Stimulated activated CD8-positive, alpha-beta memory T cell treated with anti-CD3 and anti-CD28 coated beads, Interleukin-15, amount 100 ng/mL, for 1 hour (primary cell): ENCODE results near the gene C5.

Experiments used
- DNase-seq: peaks from one replicate; pipeline ENCODE4 v3.0.0-alpha.2; 2020; ENCODE audit warnings: low read depth

Gene C5

DNA sequence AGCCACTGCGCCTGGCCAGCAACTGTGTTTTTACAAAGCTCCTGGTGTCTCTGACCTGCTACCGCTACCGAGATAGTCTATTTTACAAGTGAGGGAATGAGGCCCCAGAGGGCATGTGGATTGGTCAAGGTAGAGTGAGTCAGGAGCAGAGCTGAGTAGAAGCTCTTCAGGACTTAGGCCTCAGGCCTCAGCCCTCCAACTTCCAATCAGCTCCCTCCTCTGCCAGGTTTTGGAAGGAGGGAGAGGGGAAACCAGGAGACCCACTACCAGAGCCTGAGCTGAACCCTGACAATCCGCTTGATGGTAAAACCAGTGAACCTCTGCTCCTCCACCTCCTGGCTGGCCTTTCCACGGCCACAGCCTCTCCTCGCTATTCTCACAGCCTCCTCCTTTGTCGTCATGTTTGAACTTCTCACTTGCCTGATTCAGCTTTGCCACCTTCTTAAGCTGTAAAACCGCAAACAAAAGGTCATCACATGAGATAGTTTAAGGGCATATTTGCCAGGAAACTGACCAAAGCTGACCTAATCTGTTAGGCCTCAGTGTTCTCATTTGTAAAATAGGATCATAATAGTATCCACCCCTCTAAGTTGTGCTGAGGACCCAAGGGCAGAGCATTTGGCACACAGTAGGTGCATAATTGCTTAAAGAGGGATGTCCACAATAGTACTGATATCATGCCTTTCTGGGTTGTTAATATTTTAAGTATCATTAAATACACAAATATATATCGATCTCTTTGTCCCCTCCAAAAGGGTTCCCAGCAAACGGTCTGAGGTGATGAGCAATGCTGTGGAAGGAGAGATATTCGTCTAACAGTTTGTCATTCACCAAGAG lies 125.2 kb downstream of the C5 start:
- DNase-seq: no peak

DNA sequence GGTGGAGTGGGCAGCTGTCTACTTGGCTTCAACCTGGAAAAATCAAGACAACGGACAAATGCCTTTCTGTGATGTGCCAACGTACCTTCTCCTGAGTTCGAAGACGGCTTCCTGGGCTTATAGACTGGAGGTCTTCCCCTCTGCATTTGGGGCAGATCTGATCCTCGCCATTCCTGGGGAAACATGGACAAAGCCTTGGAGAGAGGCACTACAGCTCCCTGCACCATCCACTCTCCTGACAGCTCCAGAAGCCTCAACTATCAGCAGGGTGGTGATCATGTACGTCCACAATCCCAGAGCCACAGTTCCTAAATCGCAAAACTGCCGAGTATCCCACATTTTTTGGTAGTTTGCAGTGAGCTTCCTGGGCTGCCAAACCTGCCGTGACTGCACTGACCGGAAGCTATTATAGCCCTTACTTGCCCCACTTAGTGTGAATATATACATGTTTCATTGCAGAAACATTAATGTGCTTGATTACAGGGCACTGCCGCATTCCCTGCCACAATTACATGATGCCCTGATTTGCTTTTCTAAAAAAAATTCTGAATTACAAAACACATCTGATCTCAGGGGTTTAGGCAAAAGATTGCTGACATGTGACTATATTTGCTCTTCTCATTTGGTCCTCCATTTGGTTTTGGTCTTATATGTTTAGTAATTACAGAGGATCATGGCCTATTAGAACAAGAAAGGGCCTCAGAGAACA lies 126.3 kb downstream of the C5 start:
- DNase-seq: no peak

DNA sequence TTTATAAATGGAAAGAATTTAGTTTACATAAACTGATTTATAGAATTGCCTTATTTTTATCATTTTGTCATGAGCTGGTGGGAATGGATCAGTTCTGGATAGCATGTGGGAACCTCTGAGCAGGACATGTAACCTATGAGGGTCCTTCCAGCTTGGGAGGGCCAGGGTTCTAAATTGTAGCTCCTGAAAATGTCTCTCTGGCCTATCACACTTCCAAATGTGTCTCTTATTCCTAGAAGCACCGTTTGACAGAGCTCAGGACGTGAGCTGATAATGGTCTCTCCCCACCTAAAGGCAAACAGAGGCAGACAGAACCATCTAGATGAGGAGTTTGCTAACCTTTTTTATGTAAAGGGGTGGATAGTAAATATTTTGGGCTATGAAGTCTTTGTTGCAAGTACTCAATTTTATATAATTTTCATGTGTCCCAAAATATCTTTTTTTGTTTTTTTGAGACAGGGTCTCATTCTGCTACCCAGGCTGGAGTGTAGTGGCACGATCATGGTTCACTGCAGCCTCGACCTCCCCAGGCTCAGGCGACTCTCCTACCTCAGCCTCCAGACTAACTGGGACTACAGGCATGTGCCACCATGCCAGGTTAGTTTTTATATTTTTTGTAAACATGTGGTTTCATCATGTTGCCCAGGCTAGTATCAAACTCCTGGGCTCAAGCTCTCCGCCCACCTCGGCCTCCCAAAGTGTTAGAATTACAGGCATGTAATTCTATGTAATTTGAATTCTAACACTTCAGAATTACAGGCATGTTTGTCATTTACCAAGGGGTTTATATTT lies 127.5 kb downstream of the C5 start:
- DNase-seq: no peak

DNA sequence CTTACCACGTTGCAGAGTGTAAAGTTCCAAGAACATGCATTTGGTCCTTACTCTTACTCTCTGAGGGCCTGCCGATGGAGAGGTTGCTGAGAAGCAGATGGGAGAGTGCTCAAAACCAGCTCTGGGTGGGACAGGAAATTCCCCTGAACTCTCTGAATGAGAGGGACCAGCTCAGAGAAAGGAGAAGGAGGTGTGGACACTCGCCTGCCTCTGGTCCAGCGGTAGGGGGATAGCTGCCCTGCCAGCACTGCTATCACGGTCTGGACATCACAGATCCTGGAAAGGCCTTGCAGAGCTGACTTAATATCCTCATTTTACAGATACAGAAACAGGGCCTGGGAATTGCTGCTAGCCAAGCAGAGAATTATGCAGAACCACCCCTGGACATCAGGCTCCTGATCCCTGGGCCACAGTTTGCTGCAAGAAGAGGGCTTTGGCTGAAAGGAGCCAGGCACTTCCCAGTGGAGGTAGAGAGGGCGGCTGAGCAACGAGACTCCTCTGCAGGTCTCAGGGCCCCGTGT lies 128.4 kb downstream of the C5 start:
- DNase-seq: no peak

DNA sequence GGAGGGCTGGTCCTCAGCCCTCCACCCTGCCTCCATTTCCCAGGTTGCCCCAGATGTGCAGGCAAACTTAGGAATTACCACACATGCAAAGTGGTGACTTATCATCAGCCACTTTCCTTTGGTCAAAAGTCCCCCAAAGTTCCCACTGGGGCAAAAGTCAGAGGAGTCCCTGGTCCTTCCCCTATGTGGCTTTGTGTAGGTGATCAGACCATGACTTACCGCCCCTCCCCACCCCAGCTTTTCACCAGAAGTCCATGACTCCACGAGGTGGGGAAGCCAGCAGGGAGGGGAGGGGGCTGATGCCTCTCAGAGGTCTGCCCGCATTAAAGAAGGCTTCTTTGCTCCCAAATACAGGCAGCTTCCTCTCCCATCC lies 129.3 kb downstream of the C5 start:
- no peak for DNase-seq

DNA sequence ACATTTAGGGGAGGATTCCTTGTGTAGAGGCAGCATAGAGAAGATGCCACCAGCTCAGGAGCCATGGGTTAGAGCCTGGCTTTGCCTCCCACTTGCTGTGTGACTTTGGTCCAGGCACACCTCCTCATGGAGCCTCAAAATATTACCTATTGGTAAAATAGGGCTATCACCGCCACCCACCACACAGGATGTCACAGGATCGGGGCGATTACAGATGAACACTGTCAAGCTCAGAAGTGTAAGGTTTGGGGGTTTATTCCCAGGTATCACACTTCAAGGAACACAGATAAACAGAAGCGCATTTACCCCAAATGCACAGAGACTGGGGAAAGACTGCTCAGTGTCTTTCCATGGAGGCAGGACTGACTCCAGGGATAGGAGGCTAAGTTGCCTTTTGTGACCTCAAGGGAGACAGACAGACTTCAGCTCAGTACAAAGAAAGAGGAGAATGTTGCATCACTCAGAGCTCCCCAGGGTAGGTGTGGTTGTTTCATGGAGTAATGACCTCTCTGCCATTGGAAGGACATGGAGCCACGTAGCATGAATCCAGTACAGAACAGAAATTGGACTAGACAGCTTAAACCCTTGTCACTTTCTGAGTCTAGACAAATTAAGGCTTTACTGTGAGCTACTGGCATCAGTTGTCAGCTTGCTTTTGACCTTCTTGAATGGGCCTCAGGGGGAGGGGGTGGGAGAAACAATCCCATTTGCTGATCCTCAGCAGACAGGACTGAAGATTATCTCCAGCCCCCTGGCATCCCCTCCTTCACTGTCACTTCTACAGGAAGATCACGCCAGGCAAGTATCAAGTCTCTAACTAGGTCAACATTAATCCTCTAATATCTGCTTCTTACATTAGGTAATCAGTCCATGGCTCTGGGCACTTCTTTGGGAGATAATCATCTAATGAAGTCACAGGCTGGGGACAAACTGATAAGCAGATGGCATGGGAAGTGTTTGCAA lies 130.0 kb downstream of the C5 start:
- no peak for DNase-seq

DNA sequence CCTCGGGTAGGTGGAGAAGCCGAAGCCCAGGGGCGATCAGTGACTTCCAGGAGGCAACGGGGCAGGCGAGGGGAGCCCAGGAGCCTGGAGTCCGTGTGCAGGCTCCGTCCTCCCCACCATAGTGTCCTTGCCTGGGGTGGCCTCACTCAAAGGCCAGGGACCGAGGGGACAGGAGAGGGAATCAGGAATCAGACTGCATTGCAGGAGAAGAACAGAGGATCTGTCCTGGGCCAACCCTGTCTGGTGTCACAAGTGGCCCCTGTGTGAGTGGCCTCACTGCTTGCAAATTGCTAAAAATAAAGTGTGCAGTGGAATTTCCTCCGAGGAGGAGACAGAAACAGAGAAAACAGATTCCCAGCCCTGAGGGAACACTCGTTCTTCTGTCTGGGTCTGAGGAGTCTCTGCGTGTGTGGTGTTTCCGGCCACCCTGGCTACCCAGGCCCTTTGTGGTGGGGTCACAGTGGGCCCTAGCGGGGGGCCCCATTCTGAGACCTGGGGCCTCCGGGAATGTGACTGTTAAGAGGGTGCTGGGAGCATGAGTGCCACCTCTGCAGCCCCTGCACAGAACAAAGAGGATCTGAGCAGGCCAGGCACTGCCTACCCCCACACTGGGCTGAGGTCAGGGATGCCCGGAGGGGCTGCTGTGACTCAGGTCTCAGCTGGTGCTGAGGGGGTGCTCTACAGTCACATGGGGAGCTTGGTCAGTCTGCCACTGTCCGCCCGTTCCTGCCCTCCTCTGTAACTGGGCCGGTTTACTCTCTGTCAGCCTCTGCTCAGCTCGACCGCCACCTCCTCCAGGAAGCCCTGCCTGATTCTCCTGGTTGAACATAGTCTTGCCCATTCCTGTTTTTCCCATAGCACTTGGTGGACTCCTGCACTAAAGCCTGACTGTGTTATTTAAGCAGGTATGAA lies 130.9 kb downstream of the C5 start:
- no peak for DNase-seq

DNA sequence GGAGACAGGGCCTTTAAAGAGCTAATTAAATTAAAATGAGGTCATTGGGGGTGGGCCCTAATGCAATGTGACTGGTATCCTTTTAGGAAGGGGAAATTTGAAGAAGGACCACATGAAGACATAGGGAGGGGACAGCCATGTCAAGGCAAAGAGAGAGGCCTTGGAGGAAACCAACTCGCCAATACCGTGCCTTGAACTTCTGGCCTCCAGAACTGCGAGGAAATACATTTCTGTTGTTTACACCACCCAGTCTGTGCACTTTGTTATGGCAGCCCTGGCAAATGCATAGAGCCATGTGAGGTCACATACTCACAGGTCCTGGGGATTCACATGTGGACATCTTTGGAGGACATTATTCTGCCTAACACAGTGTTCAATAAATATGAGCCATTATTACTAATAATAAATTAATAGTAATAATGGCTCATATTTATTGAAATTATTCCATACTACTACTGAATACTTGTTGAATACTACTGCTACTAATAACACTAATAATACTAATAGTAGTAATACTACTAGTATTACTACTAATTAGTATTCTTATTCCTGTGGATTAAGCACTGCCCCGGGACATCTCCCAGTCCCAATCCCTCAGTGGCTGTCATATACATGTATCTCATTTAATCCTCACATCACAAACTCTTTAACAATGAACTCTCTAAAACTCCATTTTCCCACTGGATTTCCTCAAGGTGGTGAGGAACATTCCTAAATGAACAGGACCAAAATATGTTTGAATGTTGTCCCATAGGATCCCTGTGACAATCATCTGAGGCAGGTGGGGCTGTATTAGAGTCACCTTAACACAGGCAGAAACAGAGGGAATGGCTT lies 131.9 kb downstream of the C5 start:
- no peak for DNase-seq

DNA sequence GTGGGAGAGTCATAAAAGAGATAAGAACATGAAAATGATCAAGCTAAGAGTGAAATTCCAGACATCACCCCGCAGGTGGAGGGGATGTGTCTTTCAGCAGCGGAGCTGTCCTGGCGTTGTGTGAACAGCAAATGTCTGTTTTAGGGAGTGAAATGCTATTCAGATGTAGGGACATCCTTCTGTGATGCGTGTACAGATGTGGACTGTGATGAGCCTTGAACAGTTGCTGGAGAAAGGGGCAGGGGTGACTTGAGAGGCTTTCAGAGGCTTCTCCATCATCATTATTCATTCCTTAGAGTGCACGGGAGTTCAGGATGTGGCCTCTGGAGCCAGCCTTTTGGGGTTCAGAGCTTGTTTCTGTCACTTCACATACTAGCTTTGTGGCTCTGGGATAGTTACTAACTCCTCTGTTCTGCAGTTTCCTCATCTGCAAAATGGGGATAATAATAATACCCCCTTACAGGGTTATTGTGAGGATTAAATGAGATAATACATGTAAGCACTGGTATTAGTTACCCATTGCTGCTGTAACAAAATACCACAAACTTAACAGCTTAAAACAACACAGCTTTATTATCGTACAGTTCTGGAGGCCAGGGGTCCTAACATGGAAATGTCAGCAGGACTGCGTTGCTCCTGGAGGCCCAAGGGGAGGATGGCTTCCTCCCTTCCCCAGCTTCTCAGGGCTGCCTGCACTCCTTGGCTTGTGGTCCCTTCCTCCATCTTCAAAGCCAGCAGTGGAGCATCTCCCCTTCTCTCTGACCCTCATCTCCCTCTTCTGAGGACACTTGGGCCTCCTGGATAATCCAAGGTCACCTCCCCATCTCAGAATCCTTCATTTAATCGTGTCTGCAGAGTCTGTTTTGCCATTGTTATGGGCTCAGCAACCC lies 132.8 kb downstream of the C5 start:
- no peak for DNase-seq

DNA sequence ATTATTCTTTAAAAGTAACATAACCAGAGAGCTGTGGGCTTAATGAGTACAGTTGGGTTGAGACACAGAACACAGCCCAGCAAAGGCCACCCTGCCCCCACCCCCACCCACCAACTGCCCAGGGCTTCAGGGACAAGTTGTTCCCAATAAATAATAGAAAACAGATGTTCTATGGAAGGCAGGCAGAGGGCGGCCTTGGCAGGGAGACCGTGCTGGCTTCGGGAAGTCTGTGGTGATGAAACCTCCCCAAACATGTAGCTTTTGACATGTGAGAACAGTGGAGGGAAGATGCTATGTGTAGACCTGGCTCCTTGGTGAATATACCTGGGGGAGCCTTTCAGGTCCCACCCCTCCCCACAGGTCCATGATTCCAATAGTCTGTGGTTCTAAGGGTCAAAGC lies 133.5 kb downstream of the C5 start:
- no peak for DNase-seq

DNA sequence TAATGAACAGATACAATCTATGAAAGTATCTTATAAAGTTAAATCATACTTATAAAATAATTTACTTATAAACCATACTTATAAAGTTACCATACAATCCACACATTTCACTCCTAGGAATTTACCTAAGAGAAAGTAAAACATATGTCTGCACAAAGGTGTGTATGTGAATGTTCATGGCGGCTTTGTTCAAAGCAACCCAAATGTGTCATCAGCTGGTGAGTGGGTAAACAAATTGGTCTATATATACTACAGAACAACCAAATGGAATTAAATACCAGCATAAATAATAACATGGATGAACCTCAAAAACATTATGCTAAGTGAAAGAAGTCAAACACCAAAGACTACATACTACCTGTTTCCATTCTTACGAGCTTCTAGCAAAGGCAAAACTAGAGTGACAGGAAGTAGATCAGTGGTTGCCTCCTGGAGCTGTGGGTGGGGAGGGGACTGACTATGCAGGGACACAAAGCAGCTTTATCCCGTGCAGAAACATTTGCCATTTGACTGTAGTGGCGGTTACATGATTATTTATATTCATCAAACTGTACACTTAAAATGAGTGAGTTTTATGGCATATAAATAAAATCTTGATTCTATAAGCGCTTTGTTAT lies 134.1 kb downstream of the C5 start:
- no peak for DNase-seq

DNA sequence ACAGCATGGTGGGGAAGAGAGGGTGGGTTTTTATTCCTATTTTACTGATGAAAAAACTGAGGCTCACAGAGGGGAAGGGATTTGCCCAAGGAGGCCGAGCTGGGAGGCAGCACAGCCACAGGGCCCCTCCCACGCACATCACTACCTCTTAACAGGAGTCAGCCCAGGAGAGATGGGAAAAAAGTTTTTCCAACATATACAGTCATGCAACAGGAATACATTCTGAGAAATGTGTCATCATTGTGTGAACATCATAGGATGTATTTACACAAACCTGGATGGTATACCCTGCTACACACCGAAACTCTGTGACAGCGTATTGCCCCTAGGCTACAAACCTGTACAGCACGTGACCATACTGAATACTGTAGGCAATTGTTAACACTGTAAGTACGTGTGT lies 135.1 kb downstream of the C5 start:
- no peak for DNase-seq

DNA sequence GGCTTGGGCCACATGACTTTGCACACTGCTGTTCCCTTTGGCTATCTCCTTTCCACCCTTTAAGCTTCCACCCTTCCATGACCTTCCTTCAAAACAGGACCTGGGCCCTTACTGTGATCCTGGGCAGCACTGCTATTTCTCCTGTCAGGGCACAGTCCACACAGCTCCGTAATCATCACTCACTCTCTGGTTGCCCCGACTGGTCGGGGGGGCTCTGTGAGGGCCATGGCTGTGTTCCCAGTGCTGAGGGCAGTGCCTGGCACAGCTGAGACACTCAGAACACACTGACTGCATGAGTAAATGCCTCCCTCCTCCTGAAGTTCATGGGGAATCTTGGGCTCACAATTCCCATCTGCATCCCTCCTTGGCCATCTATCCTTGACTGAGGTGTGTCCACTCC lies 135.7 kb downstream of the C5 start:
- no peak for DNase-seq

DNA sequence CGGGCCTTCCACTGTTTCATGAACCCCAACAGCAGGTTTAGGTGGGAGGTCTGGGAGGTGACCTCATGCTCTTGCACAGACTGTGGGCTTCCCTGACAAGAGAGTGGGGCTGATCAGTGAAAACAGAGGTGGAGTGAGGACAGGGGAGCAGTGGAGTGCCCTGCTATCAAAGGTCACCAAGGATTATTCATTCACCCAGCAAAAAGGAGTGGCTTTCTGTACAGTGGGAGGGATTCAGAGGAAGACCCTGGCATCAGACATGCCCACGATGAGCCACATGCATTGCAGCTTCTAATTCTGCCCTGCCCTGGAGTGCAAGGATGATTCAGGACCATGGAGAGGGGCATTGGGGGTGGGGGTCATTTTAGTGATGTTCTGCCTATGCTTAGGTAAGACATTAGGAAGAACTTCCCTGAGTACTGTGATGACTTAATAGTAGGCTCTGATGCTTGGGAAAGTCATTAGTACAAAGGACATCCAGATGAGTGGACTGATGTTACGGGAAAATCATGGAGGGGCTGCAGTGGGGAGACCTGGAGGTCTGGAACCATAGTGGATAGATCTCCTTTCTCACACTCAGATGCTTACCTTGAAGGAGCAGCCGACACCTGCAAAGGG lies 136.3 kb downstream of the C5 start:
- no peak for DNase-seq

DNA sequence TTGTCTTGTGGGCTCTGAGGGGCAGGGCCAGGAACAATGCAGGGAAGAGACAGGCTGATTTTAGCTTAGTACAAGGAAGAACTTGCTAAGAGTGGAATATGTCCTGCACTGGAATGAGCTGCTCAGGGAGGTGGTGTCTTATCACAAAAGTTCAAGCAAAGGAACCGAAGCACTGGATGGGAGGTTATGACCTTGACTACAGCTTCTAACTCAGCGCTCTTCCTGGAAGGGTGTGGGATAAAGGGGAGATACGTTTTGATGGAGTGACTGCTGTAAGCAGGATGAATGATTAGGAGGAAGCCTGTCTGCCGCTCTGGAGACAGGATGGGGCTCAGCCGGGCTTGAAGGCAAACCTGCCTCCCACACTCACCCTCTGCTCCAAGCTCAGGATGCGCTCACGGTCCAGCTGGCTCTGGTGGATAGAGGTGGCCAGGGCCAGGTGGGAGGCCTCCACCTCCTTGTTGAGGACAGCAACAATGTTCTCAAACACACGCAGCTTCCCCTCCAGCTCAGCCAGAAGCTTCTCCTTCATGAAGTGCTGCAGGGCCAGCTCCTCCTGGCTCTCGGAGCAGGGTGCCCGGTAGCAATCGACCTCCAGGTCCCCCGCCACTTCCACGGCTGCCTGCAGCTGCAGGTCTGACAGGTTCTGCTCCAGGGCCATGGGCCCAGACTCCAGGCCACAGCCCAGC lies 137.0 kb downstream of the C5 start:
- DNase-seq: no peak

DNA sequence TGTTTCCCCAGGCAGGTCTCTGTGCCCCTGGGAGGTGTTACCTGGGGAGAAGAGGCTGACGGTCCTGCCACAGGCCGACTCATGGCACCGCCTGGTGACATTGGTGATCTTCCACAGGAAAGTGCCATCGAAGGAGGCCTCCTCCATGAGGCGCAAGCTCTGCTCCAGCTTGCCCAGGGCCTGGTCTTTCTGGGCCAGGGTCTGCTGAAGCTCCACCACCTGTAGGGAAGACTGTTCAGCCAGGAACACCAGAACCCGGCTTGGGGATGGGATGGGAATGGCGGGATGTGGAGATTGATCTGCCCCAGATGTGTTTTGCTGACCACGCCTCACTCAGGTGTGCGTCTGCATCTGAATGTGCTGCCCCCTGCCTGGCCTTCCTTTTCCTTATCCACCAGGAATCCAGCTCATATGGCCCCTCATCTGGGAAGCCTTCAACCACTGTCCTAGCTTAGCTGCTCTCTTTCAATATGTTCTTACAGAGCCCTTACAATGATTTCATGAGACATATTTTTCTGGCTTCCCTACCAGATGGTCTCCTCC lies 138.7 kb downstream of the C5 start:
- no peak for DNase-seq

DNA sequence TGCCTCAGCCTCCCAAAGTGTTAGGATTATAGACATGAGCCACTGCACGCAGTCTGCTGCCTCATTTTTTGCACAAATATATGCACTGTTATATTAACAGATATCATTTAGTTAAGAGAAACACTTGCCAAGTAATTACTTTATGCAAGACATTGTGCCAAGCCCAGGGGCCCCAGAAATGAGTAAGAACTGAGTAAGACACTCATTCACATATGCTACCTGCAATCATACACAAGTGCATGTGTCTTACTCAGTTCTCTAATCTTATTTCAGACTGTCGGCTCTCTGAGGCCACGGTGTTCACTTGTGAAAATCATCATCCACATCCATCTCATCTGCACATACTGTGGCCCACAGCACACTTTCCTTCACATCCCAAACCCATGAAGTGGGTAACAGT lies 139.4 kb downstream of the C5 start:
- no peak for DNase-seq
